Activated CD8-positive, alpha-beta memory T cell treated with anti-CD3 and anti-CD28 coated beads for 1 hour (primary cell): Measurements from ENCODE around the gene FAM53B.
A peak's percentile ranks its signal among the peaks of the same experiment; 100 is the strongest.

Experiments
- DNase-seq, 2 donors: peaks; one replicate each; pipeline ENCODE4 v3.0.0-alpha.2; 2020; ENCODE audit warnings: low read depth in 1 of 2; ENCODE audit errors: extremely low read depth in 1 of 2

FAM53B gene

DNA sequence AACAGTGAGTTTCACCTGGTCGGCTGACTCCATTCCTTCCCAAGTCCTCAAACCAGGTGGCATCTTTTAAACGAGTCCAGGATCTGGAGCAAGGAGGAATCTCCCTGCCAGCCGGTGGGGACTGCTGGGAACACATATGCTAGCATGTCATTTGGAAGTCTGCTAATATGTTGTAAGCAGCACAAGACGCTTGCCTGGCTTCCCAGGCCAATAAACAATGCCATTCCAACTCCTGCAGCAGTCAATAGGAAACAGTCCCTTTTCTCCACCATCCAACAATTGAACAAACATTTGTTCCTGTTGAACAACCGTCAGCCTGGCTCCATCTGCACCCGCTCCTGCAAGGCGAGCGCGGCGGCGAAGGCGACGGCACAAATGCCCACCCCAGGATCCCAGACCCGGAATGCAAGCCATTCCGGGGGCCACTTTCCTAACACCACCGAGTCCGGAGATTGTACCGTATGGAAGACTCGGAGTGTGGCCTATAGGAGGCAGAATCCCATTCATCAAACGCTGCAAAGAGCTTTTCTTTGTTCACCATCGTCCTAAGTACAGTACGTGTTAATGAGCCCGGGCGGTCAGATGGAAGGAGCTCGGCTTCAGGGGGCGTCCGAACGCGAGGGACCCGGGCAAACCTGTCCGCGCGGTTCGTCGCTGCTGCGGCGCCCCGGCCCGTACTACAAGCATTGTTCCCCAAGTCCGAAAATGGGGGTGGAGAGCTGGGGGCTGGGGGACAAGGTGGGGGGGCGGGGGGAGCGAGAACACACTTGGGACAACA lies 1.6 kb downstream of the FAM53B start:
- no peak for DNase-seq

DNA sequence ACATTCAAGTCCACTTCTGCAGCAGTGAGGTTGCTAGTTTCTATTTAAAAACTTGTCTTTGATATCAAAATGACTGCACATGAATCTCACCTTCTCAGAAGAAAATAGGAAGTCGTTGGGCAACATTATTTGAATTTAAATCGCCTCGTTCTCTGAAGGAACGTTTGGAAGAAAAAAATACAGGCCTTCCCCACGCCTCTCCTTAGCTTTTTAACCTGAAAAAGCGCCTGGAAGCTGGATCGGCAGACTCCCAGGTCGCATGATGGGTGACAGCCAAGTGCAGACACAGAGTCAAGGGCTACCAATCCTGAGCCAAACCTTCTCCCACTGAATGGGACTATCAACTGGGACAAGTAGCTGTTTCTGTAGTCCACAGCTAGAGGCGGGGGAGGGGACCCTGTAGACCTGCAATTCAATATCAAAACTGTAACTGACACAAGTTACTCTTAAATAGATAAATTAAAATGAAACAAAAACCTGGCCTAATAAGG lies 2.2 kb downstream of the FAM53B start:
- no peak for DNase-seq

DNA sequence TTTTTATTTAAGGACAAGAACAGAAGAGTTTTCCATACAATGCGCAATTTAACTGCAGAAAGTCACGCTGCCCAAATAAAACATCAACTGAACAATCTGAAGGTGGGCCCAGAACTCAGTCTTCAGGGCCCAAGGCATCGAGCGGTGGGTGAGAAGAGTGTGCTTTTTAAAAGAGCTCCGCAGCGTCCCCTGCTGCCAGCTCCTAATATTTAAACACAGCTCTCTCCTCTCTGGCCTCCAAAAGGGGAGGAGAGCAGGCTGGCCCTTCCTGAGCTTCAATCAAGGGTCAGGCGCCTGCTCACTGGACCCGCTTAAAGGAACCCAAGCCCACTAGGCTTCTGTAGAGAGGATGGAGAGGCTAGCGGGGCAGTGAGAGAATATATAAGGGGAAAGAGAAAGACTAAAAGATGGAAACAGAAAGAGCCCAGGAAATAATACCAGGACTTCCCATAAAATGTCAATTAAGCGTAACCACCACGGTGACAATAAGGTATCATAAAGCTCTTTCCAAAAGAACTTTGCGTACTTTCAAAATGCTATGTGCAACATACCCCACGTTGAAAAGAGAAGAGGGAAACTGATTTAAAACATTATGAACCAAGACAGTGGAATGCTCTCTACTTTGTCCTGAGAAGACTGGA lies 2.8 kb downstream of the FAM53B start:
- DNase-seq, result peak in 1 of 2 donors; percentile 64

DNA sequence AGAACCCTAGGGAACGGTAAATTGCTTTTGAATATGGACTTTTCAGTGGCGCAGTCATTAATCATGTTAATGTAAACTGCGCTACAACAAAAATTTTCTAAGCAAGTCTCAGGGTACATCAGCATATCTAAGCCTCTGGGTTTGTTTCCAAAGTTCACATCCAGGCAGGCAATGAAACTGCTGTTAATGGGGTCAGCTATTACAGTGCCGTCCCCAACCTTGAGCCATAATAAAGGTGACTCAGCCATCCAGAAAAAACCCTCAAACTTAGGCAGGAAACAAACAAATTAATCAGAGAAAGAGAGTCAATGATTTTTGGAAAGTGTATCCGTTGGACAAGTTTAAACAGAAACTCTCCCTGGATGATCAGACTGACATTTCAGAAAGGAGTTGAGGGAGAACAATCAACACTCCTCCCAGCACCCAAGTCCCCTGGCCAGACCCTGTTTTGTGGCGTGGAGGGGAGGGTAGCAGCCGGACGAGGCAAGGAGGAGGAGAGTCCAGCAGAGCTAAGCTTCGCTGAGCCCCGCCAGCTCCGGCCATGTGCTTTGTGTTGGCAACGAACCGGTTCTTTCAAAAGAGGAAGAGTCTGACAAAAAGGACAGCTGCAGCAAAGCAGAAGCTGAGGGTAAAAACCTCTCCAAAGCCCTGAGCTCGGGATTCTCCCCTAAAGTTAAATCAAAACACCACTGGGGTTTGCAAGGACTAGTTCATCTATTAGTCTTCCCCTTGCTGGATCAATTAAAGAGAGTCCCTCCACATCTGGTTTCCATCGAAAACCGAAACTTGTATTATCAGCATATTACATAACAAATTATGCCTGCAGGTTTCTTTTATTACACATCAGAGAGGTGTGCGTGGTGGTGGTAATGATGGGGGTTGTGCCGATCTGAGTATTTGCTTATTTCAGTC lies 3.6 kb downstream of the FAM53B start:
- DNase-seq, result no peak

GRCh38 chr10:124739986-124740368 lies 4.2 kb downstream of the FAM53B start:
- no peak for DNase-seq

DNA sequence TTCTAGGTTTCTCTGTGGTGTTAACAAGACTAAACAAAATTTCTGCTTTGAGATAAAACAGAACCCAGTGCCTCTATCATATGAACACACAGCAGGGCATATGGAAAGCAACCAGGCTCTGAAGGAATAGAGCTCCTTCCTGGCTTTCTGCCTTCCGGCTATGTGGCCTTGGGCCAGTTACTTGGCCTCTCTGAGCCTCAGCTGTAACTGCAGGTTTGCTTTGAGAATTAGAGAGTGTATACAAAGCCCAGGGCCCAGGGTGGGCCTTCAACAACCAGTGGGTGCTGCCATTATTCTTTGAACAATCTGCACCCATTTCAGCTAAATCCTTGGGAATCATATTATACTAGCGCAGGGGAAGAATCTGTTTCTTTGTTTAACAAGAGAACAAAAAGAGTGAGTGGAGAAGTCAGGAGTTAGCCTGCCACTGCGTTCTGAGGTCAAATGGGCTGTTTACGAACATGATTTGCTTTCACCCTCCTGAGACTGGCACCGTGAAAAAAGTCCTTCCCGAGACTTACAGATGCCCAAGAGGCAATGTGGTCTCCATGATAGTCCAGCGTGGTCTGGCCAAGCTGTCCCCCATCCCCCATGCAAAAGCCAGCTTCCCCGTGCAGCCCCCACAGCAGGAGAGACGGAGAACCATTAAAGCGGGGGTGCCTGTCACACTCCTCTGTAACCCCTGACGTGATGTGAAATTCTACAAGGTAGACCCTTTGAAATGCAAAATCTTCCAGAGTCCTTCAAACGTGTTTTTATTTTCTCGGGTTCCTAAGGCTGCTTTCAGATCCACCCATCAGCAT lies 4.9 kb downstream of the FAM53B start:
- DNase-seq, result no peak

- DNase-seq, result no peak
Observed at GRCh38 chr10:124738441-124738840, 5.7 kb downstream of the FAM53B start.

DNA sequence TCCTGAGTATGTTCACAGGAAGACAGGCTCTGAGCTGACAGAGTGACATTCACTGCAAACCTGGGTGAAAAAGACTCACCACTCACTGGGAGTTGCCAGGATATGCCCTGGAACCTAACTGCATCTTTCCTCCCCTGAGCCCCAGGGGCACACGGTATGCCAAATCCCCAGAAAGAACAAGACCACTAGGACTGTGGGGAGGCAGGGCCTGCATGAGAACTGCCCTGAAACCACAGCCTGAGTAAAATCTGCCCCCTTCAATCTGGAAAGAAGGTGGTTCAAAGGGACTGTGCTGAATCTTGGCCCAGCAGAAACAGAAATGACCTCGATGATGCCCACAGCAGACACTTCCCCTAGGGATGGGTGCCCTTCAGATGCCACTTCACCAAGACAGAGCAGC lies 6.5 kb downstream of the FAM53B start:
- no peak for DNase-seq

- DNase-seq, result no peak
Observed at GRCh38 chr10:124737221-124737620, 7.0 kb downstream of the FAM53B start.

DNA sequence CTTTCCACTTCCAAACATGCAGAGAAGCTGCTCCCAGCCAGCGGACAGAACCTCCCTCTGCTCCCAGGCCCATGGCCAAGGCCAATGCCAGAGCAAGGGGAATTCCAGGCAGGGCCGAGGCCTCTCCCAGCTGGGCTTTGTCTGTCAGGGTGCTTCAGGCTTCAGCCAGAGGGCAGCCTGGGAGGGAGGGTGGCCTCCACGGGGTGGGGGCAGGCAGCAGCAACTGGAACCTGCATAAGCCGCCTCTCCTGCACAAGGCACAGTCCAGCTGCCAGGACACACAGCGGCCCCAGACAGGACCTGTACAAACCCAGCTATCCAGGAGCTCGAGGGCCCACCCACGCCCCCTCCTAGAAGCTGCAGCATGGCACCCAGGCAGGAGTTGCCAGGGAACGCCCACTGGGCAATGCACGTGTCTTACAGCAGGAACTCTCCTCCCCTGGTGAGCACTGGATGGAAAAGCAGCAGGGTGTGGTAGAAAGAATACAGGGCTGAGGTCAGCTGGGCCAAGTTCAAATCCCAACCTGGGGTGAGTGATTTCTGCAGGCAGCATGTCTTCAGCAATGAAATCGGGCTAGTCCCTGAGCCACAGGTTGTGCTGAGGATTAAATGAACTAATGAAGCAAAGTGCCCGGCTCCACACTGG lies 7.6 kb downstream of the FAM53B start:
- DNase-seq, result no peak

DNA sequence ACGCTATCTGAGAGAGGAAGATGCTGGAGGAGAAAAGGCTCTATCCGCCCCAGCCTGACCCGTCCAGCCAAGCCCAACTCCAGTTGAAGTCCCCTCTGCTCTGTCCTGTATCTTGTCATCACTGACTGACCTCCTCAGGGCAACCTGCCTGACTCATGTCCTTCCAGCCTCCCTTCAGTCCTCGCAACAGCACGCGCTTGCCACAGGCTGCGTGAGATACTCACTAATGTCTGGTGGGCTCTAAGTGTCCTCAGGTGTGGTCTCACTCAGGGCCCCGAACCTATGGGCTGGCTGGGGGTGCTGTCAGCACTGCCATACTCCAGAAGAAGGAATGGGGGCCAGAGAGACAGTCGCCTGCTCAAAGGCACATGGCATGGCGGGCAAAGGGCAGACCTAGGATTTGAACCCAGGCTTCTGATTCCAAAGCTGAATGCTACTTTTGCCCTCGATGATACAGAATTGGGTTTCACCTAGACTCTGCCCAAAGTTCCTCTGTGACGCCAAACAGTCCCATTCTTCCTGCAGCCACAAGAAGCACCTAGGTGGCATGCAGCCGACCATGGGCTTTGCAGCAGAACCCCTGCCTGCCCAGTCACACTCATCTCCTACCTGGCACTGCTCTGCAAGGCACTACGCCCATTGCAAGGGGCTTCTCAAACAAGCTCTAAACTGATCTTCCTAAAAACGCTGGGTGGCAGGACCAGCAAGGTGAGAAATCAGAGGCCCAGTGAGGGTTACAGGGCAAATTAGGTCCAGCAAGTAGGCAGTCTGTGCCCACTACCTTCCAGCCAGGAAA lies 8.5 kb downstream of the FAM53B start:
- DNase-seq, result no peak

GRCh38 chr10:124734311-124735166 lies 9.6 kb downstream of the FAM53B start:
- DNase-seq, result no peak

DNA sequence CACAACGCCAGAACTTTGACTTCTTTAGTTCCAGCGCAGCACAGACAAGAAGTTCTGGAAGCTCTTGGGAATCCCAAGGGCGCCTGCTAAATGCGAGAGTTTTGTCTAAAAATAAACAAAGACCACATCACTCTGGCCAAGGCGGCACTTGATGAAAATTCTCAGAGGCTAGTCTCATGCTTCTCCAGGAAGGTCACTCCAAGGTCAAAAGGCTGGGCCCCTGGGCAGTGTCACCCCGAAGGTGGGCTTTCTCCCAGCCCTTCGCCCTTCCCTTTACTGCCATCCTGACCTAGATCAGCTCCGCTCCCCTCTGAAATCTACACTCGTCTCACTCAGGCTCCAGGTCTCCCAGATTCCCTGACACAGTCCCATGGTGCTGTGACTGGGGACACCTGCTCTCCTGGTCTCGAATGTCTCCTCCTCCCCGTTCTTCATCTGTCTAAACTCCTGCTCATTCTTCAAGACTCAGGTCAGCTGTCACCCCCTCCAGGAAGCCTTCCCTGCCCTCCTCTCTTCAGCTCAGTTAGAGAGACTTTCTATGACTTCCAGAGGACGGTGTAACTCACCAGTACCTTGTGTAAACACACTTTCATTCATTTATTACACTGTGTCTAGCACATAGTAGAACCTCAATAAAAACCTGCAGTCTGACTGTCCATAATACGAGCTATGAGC lies 10.5 kb downstream of the FAM53B start:
- no peak for DNase-seq

GRCh38 chr10:124732931-124733570 lies 11.1 kb downstream of the FAM53B start:
- no peak for DNase-seq

DNA sequence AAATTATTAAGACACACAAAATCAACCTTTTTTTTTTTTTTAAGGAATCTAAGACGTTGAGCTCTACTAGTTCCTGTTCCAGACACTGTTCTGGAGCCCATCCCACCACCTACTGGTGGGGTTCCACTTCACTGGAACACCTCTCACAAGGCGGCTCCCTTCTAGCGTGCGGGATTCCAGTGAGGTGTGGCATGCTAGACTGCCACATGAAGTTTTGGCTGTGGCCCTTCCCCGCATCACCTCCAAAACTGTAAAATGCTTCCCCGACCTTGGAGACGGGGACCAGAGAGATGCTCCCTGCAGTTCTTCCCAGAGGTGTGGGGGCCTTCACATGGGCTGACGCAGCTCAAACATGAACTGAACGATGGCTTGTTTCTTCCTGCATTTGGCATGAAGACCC lies 12.6 kb downstream of the FAM53B start:
- DNase-seq, result no peak

DNA sequence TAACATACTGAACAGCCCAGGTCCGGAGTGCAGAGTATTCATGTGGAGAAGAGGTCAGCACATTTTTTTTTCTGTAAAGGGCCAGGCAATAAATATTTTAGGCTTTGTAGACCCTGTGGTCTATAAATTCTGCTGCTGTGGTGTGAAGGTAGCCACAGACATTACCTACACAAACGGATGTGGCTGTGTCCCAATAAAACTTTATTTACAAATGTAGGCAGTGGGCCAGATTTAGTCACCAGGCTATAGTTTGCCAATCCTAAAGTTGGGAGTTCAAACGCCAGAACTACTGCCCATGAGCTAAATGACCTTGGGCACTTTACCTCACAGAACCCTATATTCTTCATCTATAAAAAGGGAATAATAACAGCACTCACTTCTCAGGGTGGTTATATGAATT lies 13.4 kb downstream of the FAM53B start:
- no peak for DNase-seq
